Measurements from ENCODE around the gene AP2B1. TPM values are rescaled to one million over a fixed set of nuclear protein-coding genes. Genes with fewer than 3 reads are reported as not detected.
"Not testable (repeated sequence)": the region's sequence is repeated elsewhere in the genome, so short reads cannot be mapped to it uniquely, and the experiment has no call there.

AP2B1 gene
- total RNA-seq, 5 donors from 2014 or later (not counting 1 experiment from before 2014, with no cell fraction given), result 106 to 157 (median 134) TPM

- Mint-ChIP-seq H3K27ac (peak overlapping the region in 1 of 2 donors; percentile 43), H3K4me1 (peaks cover 0 to 13% (median 12%) of the 10 kb centered on the region in 3 donors), H3K9me3 (no peaks in the 10 kb centered on the region), H3K4me3 (peak overlapping the region in 1 of 3 donors; percentile 35), H3K27me3 (peaks cover 29 to 53% of the 10 kb centered on the region in 2 donors), H3K36me3 (no peaks in the 10 kb centered on the region)
- ChIA-PET CTCF (interaction anchor here (0.5 to 3.7 kb wide), 6 partner anchors 11 to 1395 kb away, joined by 4 to 38 read pairs (median 6); no protein-coding TSS in a partner anchor), POLR2A (interaction anchor here in 1 of 2 donors (0.5 kb wide), 1 partner anchor 59 kb away, joined by 3 read pairs; the partner anchor contains the start of gene TAF15)
- H3K4me1 ChIP-seq (ENCODE audit: control insufficient read depth in 1 of 2, extremely low read depth in 1 of 2, insufficient read depth in 2 of 2, low read length in 2 of 2), result peaks cover 0 to 13% of the 10 kb centered on the region in 2 experiments
- DNase-seq (no peak), ATAC-seq (replicated peaks in 1 of 4) (no peak)
- no peak overlapping the region for H3K4me3 ChIP-seq (ENCODE audit: control insufficient read depth in 1 of 2, extremely low read depth in 1 of 2, low read length in 1 of 2)
- H3K9me3 ChIP-seq, result no peaks in the 10 kb centered on the region
- peaks cover 0 to 70% of the 10 kb centered on the region in 2 experiments for H3K27me3 ChIP-seq (replicated peaks in 1 of 2; ENCODE audit: control insufficient read depth in 2 of 2, extremely low read depth in 1 of 2, insufficient read depth in 2 of 2, low read length in 1 of 2)
- no peaks in the 10 kb centered on the region for H3K36me3 ChIP-seq (ENCODE audit: control insufficient read depth in 2 of 2, extremely low read depth in 1 of 2, insufficient read depth in 1 of 2, low read length in 1 of 2)
- H3K27ac ChIP-seq (ENCODE audit: low read length), result no peak overlapping the region
- 18% methylated on average over 32 of the region's 35 CpGs for WGBS (ENCODE audit: insufficient coverage)
Measured at GRCh38 chr17:35749560-35750412, 162.7 kb downstream of the AP2B1 start.

GRCh38 chr17:35750526-35751395 is 163.6 kb downstream of the AP2B1 start:
- Histone ChIP-seq H3K27me3 (replicated peaks in 1 of 2; ENCODE audit: control insufficient read depth in 2 of 2, extremely low read depth in 1 of 2, insufficient read depth in 2 of 2, low read length in 1 of 2) (peaks cover 0 to 60% of the 10 kb centered on the region in 2 experiments), H3K27ac (ENCODE audit: low read length) (no peak overlapping the region), H3K9me3 (no peaks in the 10 kb centered on the region), H3K4me1 (ENCODE audit: control insufficient read depth in 1 of 2, extremely low read depth in 1 of 2, insufficient read depth in 2 of 2, low read length in 2 of 2) (peaks cover 0 to 13% of the 10 kb centered on the region in 2 experiments), H3K4me3 (ENCODE audit: control insufficient read depth in 1 of 2, extremely low read depth in 1 of 2, low read length in 1 of 2) (no peak overlapping the region), H3K36me3 (ENCODE audit: control insufficient read depth in 2 of 2, extremely low read depth in 1 of 2, insufficient read depth in 1 of 2, low read length in 1 of 2) (no peaks in the 10 kb centered on the region)
- ChIA-PET CTCF (interaction anchor here (0.5 to 3.7 kb wide), 4 partner anchors 13 to 1396 kb away, joined by 4 to 38 read pairs (median 6); no protein-coding TSS in a partner anchor), POLR2A (interaction anchor here in 1 of 2 donors (0.5 kb wide), 1 partner anchor 58 kb away, joined by 3 read pairs; the partner anchor contains the start of gene TAF15)
- peaks cover 0 to 13% (median 12%) of the 10 kb centered on the region in 3 donors for H3K4me1 Mint-ChIP-seq
- ATAC-seq (replicated peaks in 1 of 4) (no peak), DNase-seq (no peak)
- peak overlapping the region in 1 of 2 donors; percentile 43 for H3K27ac Mint-ChIP-seq
- 79% methylated on average over 5 of the region's 10 CpGs for WGBS (ENCODE audit: insufficient coverage)
- no peak overlapping the region for H3K4me3 Mint-ChIP-seq
- no peaks in the 10 kb centered on the region for H3K36me3 Mint-ChIP-seq
- H3K27me3 Mint-ChIP-seq, result peaks cover 29 to 53% of the 10 kb centered on the region in 2 donors
- H3K9me3 Mint-ChIP-seq, result no peaks in the 10 kb centered on the region

DNA sequence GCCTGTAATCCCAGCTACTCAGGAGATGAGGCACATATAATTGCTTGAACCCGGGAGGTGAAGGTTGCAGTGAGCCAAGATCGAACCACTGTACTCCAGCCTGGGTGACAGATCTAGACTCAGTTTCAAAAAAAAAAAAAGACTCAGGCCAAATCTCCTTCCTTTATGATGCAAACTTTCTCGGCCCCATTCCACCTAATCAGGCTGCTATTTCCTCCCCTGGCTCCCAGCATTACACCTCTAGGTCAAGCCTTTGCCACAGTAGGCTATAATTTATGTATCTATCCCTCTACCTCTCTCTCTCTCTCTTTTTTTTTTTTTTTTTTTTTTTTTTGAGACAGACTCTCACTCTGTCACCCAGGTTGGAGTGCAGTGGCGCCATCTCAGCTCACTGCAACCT is 164.4 kb downstream of the AP2B1 start:
- POLR2A ChIA-PET, H3K27ac Mint-ChIP-seq: not testable (repeated sequence)
- 100% methylated on average over 2 of the region's 4 CpGs for WGBS (ENCODE audit: insufficient coverage)

GRCh38 chr17:35752471-35752870 is 165.3 kb downstream of the AP2B1 start:
- ChIA-PET CTCF (interaction anchor here in 1 of 2 donors (0.6 kb wide), 1 partner anchor 52 kb away, joined by 3 read pairs; no protein-coding TSS in a partner anchor), POLR2A (no interaction called here)
- H3K4me3 ChIP-seq (ENCODE audit: control insufficient read depth in 1 of 2, extremely low read depth in 1 of 2, low read length in 1 of 2), result no peak overlapping the region
- WGBS (ENCODE audit: insufficient coverage), result 57% methylated on average over 15 of the region's 16 CpGs
- Mint-ChIP-seq H3K27me3 (peaks cover 29 to 51% of the 10 kb centered on the region in 2 donors), H3K36me3 (no peaks in the 10 kb centered on the region), H3K4me3 (no peak overlapping the region), H3K4me1 (peaks cover 0 to 12% (median 10%) of the 10 kb centered on the region in 3 donors), H3K27ac (no peak overlapping the region), H3K9me3 (no peaks in the 10 kb centered on the region)
- no peak for DNase-seq
- H3K9me3 ChIP-seq, result no peaks in the 10 kb centered on the region
- H3K27me3 ChIP-seq (replicated peaks in 1 of 2; ENCODE audit: control insufficient read depth in 2 of 2, extremely low read depth in 1 of 2, insufficient read depth in 2 of 2, low read length in 1 of 2), result peaks cover 0 to 49% of the 10 kb centered on the region in 2 experiments
- ATAC-seq (replicated peaks in 1 of 4), result no peak
- H3K4me1 ChIP-seq (ENCODE audit: control insufficient read depth in 1 of 2, extremely low read depth in 1 of 2, insufficient read depth in 2 of 2, low read length in 2 of 2), result peaks cover 0 to 10% of the 10 kb centered on the region in 2 experiments
- no peak overlapping the region for H3K27ac ChIP-seq (ENCODE audit: low read length)
- no peaks in the 10 kb centered on the region for H3K36me3 ChIP-seq (ENCODE audit: control insufficient read depth in 2 of 2, extremely low read depth in 1 of 2, insufficient read depth in 1 of 2, low read length in 1 of 2)

More for the DNA sequence above, 164.4 kb downstream of the AP2B1 start:
- H3K36me3 Mint-ChIP-seq; H3K9me3 Mint-ChIP-seq; H3K4me3 Mint-ChIP-seq; ATAC-seq (replicated peaks in 1 of 4); H3K27ac ChIP-seq (ENCODE audit: low read length); DNase-seq; H3K4me3 ChIP-seq (ENCODE audit: control insufficient read depth in 1 of 2, extremely low read depth in 1 of 2, low read length in 1 of 2); H3K36me3 ChIP-seq (ENCODE audit: control insufficient read depth in 2 of 2, extremely low read depth in 1 of 2, insufficient read depth in 1 of 2, low read length in 1 of 2); H3K9me3 ChIP-seq: not testable (repeated sequence)
- CTCF ChIA-PET, result interaction anchor here in 1 of 2 donors (0.7 kb wide), 1 partner anchor 65 kb away, joined by 7 read pairs; no protein-coding TSS in a partner anchor
- Mint-ChIP-seq H3K4me1 (peaks cover 0 to 13% (median 12%) of the 10 kb centered on the region in 3 donors), H3K27me3 (peaks cover 29 to 53% of the 10 kb centered on the region in 2 donors)
- H3K4me1 ChIP-seq (ENCODE audit: control insufficient read depth in 1 of 2, extremely low read depth in 1 of 2, insufficient read depth in 2 of 2, low read length in 2 of 2), result peaks cover 0 to 13% of the 10 kb centered on the region in 2 experiments
- H3K27me3 ChIP-seq (replicated peaks in 1 of 2; ENCODE audit: control insufficient read depth in 2 of 2, extremely low read depth in 1 of 2, insufficient read depth in 2 of 2, low read length in 1 of 2), result peaks cover 0 to 53% of the 10 kb centered on the region in 2 experiments

DNA sequence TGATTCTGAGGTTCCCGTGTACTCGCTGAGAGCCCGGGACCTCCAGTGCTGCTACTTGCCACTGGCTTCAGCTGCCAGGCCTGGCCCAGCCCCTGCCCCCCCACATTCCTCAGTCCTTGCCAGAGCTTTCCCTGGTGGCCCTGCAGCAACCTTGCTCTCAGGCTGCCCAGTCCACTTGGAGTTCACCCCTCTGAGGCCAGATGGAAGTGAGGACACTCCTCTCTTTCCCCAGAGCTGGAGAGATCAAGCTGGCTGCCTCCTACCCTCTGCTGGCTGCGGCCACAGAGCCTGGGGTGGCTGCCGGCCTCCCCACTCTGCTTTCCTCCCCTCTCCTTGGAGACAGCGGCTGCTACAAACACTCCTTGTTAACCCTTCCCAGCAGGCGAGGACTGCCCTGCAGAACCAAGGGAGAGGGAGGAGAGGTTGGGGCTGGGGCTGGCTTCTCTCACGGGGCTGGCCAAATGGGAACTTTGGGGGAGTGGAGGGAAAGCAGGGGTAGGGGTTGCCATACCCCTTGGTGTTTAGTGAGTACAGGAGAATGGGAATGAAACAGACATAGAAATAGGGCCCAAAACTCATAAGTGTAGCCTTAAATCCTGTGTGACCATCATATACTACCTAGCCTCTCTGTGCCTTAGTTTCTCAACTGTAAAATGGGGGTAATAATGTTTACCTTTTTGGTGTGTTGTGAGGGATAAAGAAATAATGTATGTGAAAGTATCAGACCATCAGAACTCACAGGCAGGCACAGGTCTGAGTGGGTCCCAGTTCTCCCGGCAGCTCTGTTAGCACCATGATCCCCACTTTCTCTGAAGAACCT is 166.0 kb downstream of the AP2B1 start, which contains the start of gene GAS2L2:
TSS of gene GAS2L2 (minus strand) at position 295 of the 820 bp plus-strand sequence. CDS start 389 bp downstream, outside the sequence.
- Mint-ChIP-seq H3K27me3 (peaks cover 26 to 47% of the 10 kb centered on the region in 2 donors), H3K27ac (no peak within 1 kb of the TSS), H3K9me3 (no peaks in the 10 kb centered on the region), H3K36me3 (no peaks in the 10 kb centered on the region), H3K4me1 (peaks cover 0 to 10% (median 10%) of the 10 kb centered on the region in 3 donors), H3K4me3 (no peak within 1 kb of the TSS)
- peaks cover 0 to 7% of the 10 kb centered on the region in 2 experiments for H3K4me1 ChIP-seq (ENCODE audit: control insufficient read depth in 1 of 2, extremely low read depth in 1 of 2, insufficient read depth in 2 of 2, low read length in 2 of 2)
- CTCF ChIA-PET, result no interaction called here
- H3K9me3 ChIP-seq, result no peaks in the 10 kb centered on the region
- no peak within 1 kb of the TSS for H3K4me3 ChIP-seq (ENCODE audit: control insufficient read depth in 1 of 2, extremely low read depth in 1 of 2, low read length in 1 of 2)
- POLR2A ChIA-PET, result no interaction called here
- DNase-seq, result no peak
- H3K27me3 ChIP-seq (replicated peaks in 1 of 2; ENCODE audit: control insufficient read depth in 2 of 2, extremely low read depth in 1 of 2, insufficient read depth in 2 of 2, low read length in 1 of 2), result peaks cover 0 to 42% of the 10 kb centered on the region in 2 experiments
- no peak for ATAC-seq (replicated peaks in 1 of 4)
- H3K27ac ChIP-seq (ENCODE audit: low read length), result no peak within 1 kb of the TSS
- no peaks in the 10 kb centered on the region for H3K36me3 ChIP-seq (ENCODE audit: control insufficient read depth in 2 of 2, extremely low read depth in 1 of 2, insufficient read depth in 1 of 2, low read length in 1 of 2)
- WGBS (ENCODE audit: insufficient coverage), result 46% methylated on average over 4 of the region's 9 CpGs
